Left lung (tissue), 10 donors: ENCODE measurements around the gene MIGA2. TPM values are rescaled to one million over a fixed set of nuclear protein-coding genes. Genes with fewer than 3 reads are reported as not detected.
"Not testable (repeated sequence)": the region's sequence is repeated elsewhere in the genome, so short reads cannot be mapped to it uniquely, and the experiment has no call there.

Experiments
- ATAC-seq: fragments of 200-7000 bp; cut with Tn5 transposase; one replicate; pipeline ENCODE4 v1.9.1; 2020; ENCODE audit warnings: moderate library complexity
- DNase-seq, 4 donors: peaks; one replicate each; pipeline ENCODE4 v3.0.0-alpha.2; 2013 to 2020
- H3K27ac ChIP-seq, 2 donors: fragments of 200-600 bp; sonication (generic) in 1 of 2; one replicate each; pipeline versions ENCODE4 v1.5.0 to v1.8.0; 2020 to 2021
- H3K27me3 ChIP-seq, 2 donors: fragments of 200-600 bp; sonication (generic) in 1 of 2; one replicate each; pipeline versions ENCODE4 v1.5.0 to v1.8.0; 2020 to 2021
- H3K36me3 ChIP-seq, 2 donors: fragments of 200-600 bp; sonication (generic) in 1 of 2; one replicate each; pipeline versions ENCODE4 v1.5.0 to v1.8.0; 2020 to 2021
- H3K4me1 ChIP-seq, 2 donors: fragments of 200-600 bp; one replicate each; pipeline ENCODE4 v1.8.0; 2021
- H3K4me3 ChIP-seq, 2 donors: fragments of 200-600 bp; sonication (generic) in 1 of 2; one replicate each; pipeline versions ENCODE4 v1.5.0 to v1.8.0; 2020 to 2021; ENCODE audit warnings: mild to moderate bottlenecking in 1 of 2
- H3K9me3 ChIP-seq, 2 donors: fragments of 200-600 bp; sonication (generic) in 1 of 2; one replicate each; pipeline versions ENCODE4 v1.5.0 to v1.8.0; 2020 to 2021
- intact Hi-C, 2 donors: fragments of 100-400 bp; cut with DNase I; formaldehyde crosslinking; loops; one replicate each; pipeline versions ENCODE4 v1.11.2 to v1.14.2; 2022
- polyA plus RNA-seq, 6 donors: library from polyadenylated mRNA; unstranded; fragments of 120-200 nt; gene quantifications; one replicate each; pipeline ENCODE4 v1.2.1, GENCODE V29; 2013; ENCODE audit not compliant: insufficient read length in 6 of 6
- total RNA-seq, 2 donors: library from RNA; stranded (reverse); fragmentation: NEBNext Ultra II Directional; extraction: Animal tissue kit (Norgen Biotek cat#: 25700); gene quantifications; one replicate each; pipeline ENCODE4 v1.2.1, GENCODE V29; 2021
- TF ChIP-seq, protein P1 (sequence below), 2 donors: fragments of 200-600 bp; sonication (generic) in 1 of 2; IDR thresholded peaks; one replicate each; pipeline versions ENCODE4 v1.5.0 to v1.8.0; 2021; ENCODE audit warnings: antibody characterized with exemption in 2 of 2
- donor health status: DM: no; HTN: yes; CAD: no.
- donor health status: DM: no; HTN: no; CAD: no.

The MIGA2 gene
- total and polyA plus RNA-seq, 8 donors, result 15.9 to 28.6 (median 19.3) TPM

DNA sequence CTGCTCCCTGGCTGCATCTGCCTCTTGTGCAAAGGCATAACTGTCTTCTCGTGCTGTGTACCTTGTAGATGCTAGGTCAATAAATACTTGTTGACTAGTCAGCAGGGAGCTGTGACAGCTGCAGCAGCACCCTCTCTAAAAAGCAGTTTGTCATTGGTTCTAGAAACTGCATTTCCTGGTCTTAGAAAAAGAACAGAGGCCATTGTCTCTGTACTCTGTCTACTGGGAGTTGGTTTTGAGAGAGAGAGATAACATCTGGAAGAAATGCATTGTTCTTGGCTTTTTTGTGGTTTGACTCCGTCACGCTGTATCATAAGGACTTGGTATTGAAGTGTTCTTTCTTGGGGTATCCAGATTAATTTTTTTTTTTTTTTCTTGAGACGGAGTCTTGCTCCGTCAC is 40.6 kb upstream of the MIGA2 start:
- TF ChIP-seq, protein P1, sequence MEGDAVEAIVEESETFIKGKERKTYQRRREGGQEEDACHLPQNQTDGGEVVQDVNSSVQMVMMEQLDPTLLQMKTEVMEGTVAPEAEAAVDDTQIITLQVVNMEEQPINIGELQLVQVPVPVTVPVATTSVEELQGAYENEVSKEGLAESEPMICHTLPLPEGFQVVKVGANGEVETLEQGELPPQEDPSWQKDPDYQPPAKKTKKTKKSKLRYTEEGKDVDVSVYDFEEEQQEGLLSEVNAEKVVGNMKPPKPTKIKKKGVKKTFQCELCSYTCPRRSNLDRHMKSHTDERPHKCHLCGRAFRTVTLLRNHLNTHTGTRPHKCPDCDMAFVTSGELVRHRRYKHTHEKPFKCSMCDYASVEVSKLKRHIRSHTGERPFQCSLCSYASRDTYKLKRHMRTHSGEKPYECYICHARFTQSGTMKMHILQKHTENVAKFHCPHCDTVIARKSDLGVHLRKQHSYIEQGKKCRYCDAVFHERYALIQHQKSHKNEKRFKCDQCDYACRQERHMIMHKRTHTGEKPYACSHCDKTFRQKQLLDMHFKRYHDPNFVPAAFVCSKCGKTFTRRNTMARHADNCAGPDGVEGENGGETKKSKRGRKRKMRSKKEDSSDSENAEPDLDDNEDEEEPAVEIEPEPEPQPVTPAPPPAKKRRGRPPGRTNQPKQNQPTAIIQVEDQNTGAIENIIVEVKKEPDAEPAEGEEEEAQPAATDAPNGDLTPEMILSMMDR (IDR thresholded peaks at IDR 0.05), result no peak
- no peaks in the 10 kb centered on the region for H3K4me1 ChIP-seq
- no peak for ATAC-seq
- intact Hi-C loops, result no loop called here
- no peaks in the 10 kb centered on the region for H3K9me3 ChIP-seq
- no peak for DNase-seq
- no peak overlapping the region for H3K4me3 ChIP-seq
- no peaks in the 10 kb centered on the region for H3K27me3 ChIP-seq
- no peak overlapping the region for H3K27ac ChIP-seq
- peaks cover 0 to 100% of the 10 kb centered on the region in 2 donors for H3K36me3 ChIP-seq

DNA sequence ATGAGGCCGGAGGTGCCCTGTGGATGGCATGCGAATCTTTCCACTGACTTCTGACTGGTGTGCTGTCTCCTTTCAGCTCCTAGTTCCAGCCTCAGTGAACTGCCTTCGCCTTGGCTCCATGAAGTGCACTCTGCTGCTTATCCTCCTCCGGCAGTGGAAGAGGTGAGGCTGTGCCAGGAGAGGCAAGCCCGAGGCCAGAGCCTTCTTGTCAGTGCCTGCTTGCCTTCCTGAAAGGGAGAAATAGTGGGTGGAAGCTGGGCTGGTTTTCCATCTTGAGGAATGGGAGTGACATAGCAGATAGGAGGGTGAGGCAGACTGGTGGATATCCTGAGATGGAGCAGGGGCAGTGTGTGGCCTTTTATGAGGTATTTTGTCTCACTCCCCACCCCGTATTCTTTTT is 38.0 kb upstream of the MIGA2 start:
- no peak for DNase-seq
- Histone ChIP-seq H3K36me3 (peaks cover 0 to 100% of the 10 kb centered on the region in 2 donors), H3K27me3 (no peaks in the 10 kb centered on the region), H3K4me3 (no peak overlapping the region), H3K27ac (no peak overlapping the region), H3K9me3 (no peaks in the 10 kb centered on the region), H3K4me1 (no peaks in the 10 kb centered on the region)
- intact Hi-C loops, result no loop called here
- no peak for ATAC-seq
- TF ChIP-seq, protein P1 (IDR thresholded peaks at IDR 0.05), result no peak

DNA sequence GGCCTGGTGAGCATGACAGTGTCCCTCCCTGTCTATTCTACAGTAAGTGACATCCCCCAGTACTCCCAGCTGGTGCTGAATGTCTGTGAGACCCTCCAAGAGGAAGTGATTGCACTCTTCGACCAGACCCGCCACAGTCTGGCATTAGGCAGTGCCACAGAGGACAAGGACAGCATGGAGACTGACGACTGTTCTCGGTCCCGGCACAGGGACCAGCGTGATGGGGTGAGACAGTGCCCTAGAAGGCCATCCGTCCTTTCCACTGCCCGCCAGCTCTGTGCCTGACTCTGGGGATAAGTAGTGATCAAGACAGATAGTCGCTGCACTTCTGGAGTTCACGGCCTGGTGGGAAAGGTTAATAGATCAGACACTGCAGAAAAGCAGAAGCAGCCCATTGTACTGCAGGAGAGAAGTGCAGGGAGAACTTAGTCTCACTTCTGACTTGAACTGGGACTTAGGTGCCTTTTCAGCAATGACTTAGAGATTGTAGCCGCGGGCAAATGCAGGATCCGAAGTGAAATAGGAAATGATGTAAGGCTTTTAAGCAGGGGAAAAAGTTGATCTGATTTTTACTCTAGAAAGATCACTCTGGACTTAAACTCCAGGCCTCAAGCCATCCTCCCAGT is 36.7 kb upstream of the MIGA2 start:
- TF ChIP-seq, protein P1 (IDR thresholded peaks at IDR 0.05), result no peak
- intact Hi-C loops, result no loop called here
- peak; percentile 21 for ATAC-seq
- no peaks in the 10 kb centered on the region for H3K27me3 ChIP-seq
- H3K27ac ChIP-seq, result no peak overlapping the region
- peaks cover 0 to 100% of the 10 kb centered on the region in 2 donors for H3K36me3 ChIP-seq
- no peaks in the 10 kb centered on the region for H3K4me1 ChIP-seq
- H3K9me3 ChIP-seq, result no peaks in the 10 kb centered on the region
- H3K4me3 ChIP-seq, result no peak overlapping the region
- DNase-seq, result no peak

DNA sequence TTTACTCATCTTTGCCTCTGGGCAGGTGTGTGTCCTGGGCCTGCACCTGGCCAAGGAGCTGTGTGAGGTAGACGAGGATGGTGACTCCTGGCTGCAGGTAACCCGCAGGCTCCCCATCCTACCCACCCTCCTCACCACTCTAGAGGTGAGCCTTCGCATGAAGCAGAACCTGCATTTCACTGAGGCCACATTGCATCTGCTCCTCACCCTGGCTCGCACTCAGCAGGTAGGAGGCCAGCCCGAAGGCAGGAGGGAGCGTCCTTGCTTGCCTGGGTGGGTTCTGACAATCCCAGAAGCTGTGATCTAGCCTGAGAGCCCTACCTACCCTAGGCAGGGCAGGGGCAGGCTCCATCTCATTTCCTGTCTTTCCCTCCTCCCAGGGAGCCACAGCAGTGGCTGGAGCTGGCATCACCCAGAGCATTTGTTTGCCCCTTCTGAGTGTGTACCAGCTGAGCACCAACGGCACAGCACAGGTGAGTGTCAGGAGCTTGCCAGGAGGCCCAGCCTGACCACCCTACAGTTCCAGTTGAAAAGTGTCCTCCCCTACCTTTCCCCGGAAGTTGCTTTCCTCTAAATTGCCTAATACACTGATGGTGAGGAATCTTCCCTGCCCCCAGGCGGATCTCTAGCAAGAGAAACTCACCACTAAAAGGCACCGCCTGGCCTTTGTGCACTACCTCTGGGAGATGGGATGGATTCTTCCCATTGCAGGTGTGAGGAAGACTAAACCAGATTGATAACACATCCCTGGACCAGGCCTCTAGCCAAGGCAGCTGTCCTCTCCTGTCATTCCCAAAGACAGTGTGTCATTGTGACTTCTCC is 34.7 kb upstream of the MIGA2 start:
- H3K4me3 ChIP-seq, result no peak overlapping the region
- peaks cover 0 to 100% of the 10 kb centered on the region in 2 donors for H3K36me3 ChIP-seq
- no peaks in the 10 kb centered on the region for H3K4me1 ChIP-seq
- no peak for DNase-seq
- no peaks in the 10 kb centered on the region for H3K27me3 ChIP-seq
- no peak overlapping the region for H3K27ac ChIP-seq
- intact Hi-C loops, result no loop called here
- ATAC-seq, result no peak
- no peaks in the 10 kb centered on the region for H3K9me3 ChIP-seq
- TF ChIP-seq, protein P1 (IDR thresholded peaks at IDR 0.05), result no peak

DNA sequence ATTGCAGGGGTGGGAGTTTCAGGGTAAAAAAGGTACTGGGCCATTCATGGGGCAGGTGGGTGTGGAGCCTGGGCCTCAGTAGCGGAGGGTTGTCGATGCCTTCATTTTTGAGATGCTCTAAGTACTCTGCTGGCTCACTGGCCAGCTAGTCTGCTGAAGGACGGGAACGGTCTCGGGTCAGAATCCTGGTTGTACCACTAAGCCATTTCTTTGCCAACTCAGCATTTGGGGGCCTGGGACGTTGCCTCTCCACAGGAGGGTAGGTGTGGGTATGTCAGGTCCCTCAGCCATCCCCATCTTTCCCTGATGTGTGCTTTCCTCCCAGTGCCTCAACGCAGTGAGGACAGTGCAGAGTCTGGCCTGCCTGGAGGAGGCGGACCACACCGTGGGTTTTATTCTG is 33.4 kb upstream of the MIGA2 start:
- intact Hi-C loops, result no loop called here
- H3K36me3 ChIP-seq, result peaks cover 0 to 100% of the 10 kb centered on the region in 2 donors
- TF ChIP-seq, protein P1 (IDR thresholded peaks at IDR 0.05), result no peak

DNA sequence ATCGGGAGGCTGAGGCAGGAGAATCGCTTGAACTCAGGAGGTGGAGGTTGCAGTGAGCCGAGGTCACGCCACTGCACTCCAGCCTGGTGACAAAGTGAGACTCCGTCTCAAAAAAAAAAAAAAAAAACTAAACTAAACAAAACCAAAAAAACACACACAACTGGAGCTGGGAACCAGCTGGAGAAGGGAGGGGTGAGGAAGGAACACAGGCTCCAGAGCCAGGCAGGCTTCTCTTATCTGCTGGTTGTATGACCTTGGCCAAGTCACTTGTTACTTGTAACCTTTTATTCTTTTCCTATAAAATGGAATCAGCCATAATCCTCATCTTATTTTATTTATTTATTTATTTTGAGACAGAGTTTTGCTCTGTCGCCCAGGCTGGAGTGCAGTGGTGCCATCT is 32.3 kb upstream of the MIGA2 start:
- intact Hi-C loops, ATAC-seq, H3K9me3 ChIP-seq, H3K27me3 ChIP-seq, H3K4me1 ChIP-seq, H3K27ac ChIP-seq, DNase-seq, H3K4me3 ChIP-seq: not testable (repeated sequence)
- H3K36me3 ChIP-seq, result peaks cover 0 to 100% of the 10 kb centered on the region in 2 donors

More for the DNA sequence above, 33.4 kb upstream of the MIGA2 start:
- Histone ChIP-seq H3K4me1 (no peaks in the 10 kb centered on the region), H3K27ac (no peak overlapping the region), H3K4me3 (no peak overlapping the region), H3K9me3 (no peaks in the 10 kb centered on the region), H3K27me3 (no peaks in the 10 kb centered on the region)
- ATAC-seq (no peak), DNase-seq (no peak)
